ENCODE measurements around the gene TRIM8. TPM values are rescaled to one million over a fixed set of nuclear protein-coding genes. Genes with fewer than 3 reads are reported as not detected.

TRIM8 gene
- total and polyA plus RNA-seq, 2 experiments from 2014 or later, result 59.8 to 130 TPM

- peak overlapping the region; percentile 42 for H3K27ac ChIP-seq
- no peaks in the 10 kb centered on the region for H3K36me3 ChIP-seq
- H3K27me3 ChIP-seq, result no peaks in the 10 kb centered on the region
- H3K4me3 ChIP-seq, result no peak overlapping the region
- no peaks in the 10 kb centered on the region for H3K9me3 ChIP-seq (ENCODE audit: low read depth)
- TF ChIP-seq CTCF (IDR thresholded peaks at IDR 0.05; ENCODE audit: low read depth, low read length), result no peak
- no peak for DNase-seq (ENCODE audit: low read depth in 1 of 2, low spot score in 1 of 2)
- peaks cover 41% of the 10 kb centered on the region for H3K4me1 ChIP-seq (ENCODE audit: low read depth)
Measured at GRCh38 chr10:102611514-102612087, 32.7 kb upstream of the TRIM8 start.

GRCh38 chr10:102612964-102613275 lies 31.4 kb upstream of the TRIM8 start:
- Histone ChIP-seq H3K4me3 (no peak overlapping the region), H3K9me3 (ENCODE audit: low read depth) (no peaks in the 10 kb centered on the region), H3K27me3 (no peaks in the 10 kb centered on the region), H3K27ac (peak overlapping the region; percentile 49), H3K36me3 (no peaks in the 10 kb centered on the region), H3K4me1 (ENCODE audit: low read depth) (peaks cover 46% of the 10 kb centered on the region)
- no peak for TF ChIP-seq CTCF (IDR thresholded peaks at IDR 0.05; ENCODE audit: low read depth, low read length)
- DNase-seq (ENCODE audit: low read depth in 1 of 2, low spot score in 1 of 2), result no peak

GRCh38 chr10:102613286-102613685 lies 31.0 kb upstream of the TRIM8 start:
- H3K4me3 ChIP-seq, result no peak overlapping the region
- DNase-seq (ENCODE audit: low read depth in 1 of 2, low spot score in 1 of 2), result no peak
- H3K4me1 ChIP-seq (ENCODE audit: low read depth), result peaks cover 49% of the 10 kb centered on the region
- H3K9me3 ChIP-seq (ENCODE audit: low read depth), result no peaks in the 10 kb centered on the region
- H3K27ac ChIP-seq, result peak overlapping the region; percentile 49
- no peaks in the 10 kb centered on the region for H3K27me3 ChIP-seq
- TF ChIP-seq CTCF (IDR thresholded peaks at IDR 0.05; ENCODE audit: low read depth, low read length), result no peak
- no peaks in the 10 kb centered on the region for H3K36me3 ChIP-seq

- Histone ChIP-seq H3K9me3 (ENCODE audit: low read depth) (no peaks in the 10 kb centered on the region), H3K27ac (peak overlapping the region; percentile 49), H3K4me3 (no peak overlapping the region), H3K4me1 (ENCODE audit: low read depth) (peaks cover 54% of the 10 kb centered on the region), H3K27me3 (no peaks in the 10 kb centered on the region), H3K36me3 (no peaks in the 10 kb centered on the region)
- DNase-seq (ENCODE audit: low read depth in 1 of 2, low spot score in 1 of 2), result no peak
- TF ChIP-seq CTCF (IDR thresholded peaks at IDR 0.05; ENCODE audit: low read depth, low read length), result no peak
Measured at GRCh38 chr10:102613785-102614184, 30.5 kb upstream of the TRIM8 start.

- H3K4me1 ChIP-seq (ENCODE audit: low read depth), result peaks cover 60% of the 10 kb centered on the region
- TF ChIP-seq CTCF (IDR thresholded peaks at IDR 0.05; ENCODE audit: low read depth, low read length), result no peak
- no peaks in the 10 kb centered on the region for H3K36me3 ChIP-seq
- no peaks in the 10 kb centered on the region for H3K27me3 ChIP-seq
- no peaks in the 10 kb centered on the region for H3K9me3 ChIP-seq (ENCODE audit: low read depth)
- no peak for DNase-seq (ENCODE audit: low read depth in 1 of 2, low spot score in 1 of 2)
- no peak overlapping the region for H3K4me3 ChIP-seq
- H3K27ac ChIP-seq, result peak overlapping the region; percentile 98
Measured at GRCh38 chr10:102614888-102615287, 29.4 kb upstream of the TRIM8 start.

- Histone ChIP-seq H3K4me1 (ENCODE audit: low read depth) (peaks cover 65% of the 10 kb centered on the region), H3K36me3 (no peaks in the 10 kb centered on the region), H3K27ac (peak overlapping the region; percentile 98), H3K4me3 (no peak overlapping the region), H3K27me3 (no peaks in the 10 kb centered on the region), H3K9me3 (ENCODE audit: low read depth) (no peaks in the 10 kb centered on the region)
- peak in 1 of 2 donors; percentile 71 for DNase-seq (ENCODE audit: low read depth in 1 of 2, low spot score in 1 of 2)
- TF ChIP-seq CTCF (IDR thresholded peaks at IDR 0.05; ENCODE audit: low read depth, low read length), result peak; percentile 40
Measured at GRCh38 chr10:102615361-102615760, 28.9 kb upstream of the TRIM8 start.
